ENCODE results near the gene ERN1.
A peak's percentile ranks its signal among the peaks of the same experiment; 100 is the strongest.

Gene ERN1

DNA sequence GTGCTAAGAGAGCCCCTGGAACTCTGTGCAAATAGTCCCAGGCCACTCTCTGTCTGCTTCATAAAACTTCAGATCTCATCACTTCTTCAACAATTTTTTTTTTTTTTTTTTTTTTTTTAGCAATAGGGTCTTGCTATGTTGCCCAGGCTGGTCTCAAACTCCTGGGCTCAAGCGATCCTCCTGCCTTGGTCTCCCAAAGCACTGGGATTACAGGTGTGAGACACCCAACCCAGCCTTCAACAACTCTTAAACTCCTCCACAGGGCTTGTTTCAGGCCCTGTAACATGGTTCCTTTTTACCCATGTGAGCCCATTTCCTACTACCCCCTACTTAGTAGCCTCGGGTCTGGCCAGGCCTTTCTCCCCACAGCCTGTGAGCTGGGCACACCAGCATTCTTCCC lies 70.2 kb downstream of the ERN1 start:
- no peak for DNase-seq (ENCODE audit: low spot score)

- DNase-seq (ENCODE audit: low spot score): no peak
These were observed 71.3 kb downstream of the ERN1 start for GRCh38 chr17:64058621-64059020.

GRCh38 chr17:64057701-64058263 lies 72.2 kb downstream of the ERN1 start:
- no peak for DNase-seq (ENCODE audit: low spot score)

GRCh38 chr17:64056269-64057005 lies 73.5 kb downstream of the ERN1 start:
- DNase-seq (ENCODE audit: low spot score): no peak

- DNase-seq (ENCODE audit: low spot score): no peak
These were observed 74.5 kb downstream of the ERN1 start for GRCh38 chr17:64055183-64056142.

GRCh38 chr17:64054304-64054703 lies 75.6 kb downstream of the ERN1 start:
- no peak for DNase-seq (ENCODE audit: low spot score)

DNA sequence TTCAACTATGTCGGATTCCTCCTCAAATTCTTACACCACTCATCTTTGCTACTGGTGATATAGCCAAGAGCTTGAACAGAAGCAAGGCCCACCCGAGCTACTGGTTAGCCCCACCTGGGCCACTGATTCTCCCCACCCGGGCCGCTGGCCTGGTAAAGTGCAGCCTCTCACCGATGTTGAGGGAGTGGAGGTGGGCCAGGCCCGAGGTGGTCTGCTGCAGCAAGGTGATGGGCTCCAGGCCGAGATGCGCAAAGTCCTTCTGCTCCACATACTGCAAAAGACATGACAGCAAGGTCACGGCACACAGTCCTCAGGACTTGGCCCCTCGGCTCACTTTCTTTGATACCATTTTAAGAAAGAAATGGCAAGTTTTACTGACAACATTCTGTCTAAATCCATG lies 76.8 kb downstream of the ERN1 start:
- DNase-seq (ENCODE audit: low spot score): no peak

DNA sequence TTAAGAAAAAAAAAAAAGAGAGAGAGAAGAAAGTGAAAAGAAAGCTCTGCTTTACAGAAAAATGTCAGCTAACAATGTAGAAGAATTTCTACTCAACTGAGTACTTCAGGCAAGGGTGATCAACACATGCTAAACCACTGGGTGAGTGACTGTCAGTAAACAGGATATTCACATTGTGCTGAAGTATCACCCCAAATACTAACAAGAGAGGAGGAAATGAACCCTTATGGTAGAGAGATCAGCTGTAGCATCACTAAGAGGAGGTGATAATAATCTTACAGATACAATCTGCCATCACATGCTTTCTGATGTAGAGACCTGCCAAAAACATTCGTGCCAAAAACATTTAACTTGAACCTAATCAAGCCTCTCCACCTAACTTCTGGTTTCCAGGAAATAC lies 78.8 kb downstream of the ERN1 start:
- peak; percentile 74 for DNase-seq (ENCODE audit: low spot score)

DNA sequence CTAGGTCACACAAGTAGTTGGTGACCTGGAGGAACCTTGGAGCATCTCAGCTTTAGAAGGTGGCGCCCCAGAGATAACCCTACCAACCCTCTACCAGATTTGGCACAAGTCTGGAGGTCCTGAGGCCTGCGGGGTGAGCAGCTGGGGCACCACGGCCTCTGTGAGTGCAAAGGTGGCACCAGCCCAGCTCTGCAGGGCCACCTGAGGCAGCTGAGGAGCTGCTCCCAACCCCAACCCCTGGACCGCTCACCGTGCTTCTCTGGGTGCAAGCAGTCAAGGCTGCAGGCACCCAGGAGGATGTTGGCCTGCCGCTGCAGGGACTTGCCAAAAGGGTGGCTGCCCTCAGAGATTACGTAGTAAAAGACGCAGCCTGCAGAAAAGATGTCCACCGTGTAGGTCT lies 81.1 kb downstream of the ERN1 start:
- DNase-seq (ENCODE audit: low spot score): no peak

- no peak for DNase-seq (ENCODE audit: low spot score)
These were observed 84.8 kb downstream of the ERN1 start for GRCh38 chr17:64045176-64045575.

DNA sequence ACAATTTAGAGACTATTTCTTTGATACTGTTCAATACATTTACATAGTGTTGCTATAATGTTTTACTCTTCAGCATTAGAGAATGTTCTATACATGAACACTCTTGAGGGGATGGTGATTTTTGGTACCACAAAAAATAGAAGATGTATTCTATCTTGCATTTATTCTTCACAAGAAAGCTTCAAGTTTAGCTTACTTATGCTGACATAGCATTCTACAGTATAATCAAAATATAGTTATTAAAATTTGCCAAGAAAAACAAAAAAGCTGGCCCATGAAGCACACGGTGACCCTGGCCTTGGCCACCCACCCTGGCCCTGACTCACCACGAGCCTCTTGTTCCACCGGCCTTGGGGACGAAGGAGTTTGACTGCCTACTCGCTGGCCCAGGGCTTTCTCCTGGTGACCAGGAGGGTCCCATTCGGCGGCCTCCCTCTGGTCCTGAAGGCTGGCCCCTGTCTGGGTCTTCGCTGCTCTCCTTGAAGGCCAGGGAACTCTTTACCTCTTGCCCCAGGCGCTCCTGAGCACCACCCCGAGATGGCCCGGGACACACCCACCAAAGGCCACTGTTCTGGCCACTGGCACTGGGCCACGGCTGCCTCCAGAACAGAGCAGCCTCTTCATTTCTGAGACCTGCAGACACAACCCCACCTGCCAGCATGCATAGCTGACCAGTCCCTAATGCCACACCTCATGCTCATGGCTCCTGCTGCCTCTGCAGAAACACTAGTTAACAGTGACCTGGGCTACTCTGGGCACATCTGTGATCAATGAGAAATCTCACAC lies 87.1 kb downstream of the ERN1 start:
- no peak for DNase-seq (ENCODE audit: low spot score)

- no peak for DNase-seq (ENCODE audit: low spot score)
These were observed 88.0 kb downstream of the ERN1 start for GRCh38 chr17:64041912-64042311.

- no peak for DNase-seq (ENCODE audit: low spot score)
These were observed 89.7 kb downstream of the ERN1 start for GRCh38 chr17:64040206-64040605.

GRCh38 chr17:64039106-64039400 lies 90.9 kb downstream of the ERN1 start:
- DNase-seq (ENCODE audit: low spot score): no peak

DNA sequence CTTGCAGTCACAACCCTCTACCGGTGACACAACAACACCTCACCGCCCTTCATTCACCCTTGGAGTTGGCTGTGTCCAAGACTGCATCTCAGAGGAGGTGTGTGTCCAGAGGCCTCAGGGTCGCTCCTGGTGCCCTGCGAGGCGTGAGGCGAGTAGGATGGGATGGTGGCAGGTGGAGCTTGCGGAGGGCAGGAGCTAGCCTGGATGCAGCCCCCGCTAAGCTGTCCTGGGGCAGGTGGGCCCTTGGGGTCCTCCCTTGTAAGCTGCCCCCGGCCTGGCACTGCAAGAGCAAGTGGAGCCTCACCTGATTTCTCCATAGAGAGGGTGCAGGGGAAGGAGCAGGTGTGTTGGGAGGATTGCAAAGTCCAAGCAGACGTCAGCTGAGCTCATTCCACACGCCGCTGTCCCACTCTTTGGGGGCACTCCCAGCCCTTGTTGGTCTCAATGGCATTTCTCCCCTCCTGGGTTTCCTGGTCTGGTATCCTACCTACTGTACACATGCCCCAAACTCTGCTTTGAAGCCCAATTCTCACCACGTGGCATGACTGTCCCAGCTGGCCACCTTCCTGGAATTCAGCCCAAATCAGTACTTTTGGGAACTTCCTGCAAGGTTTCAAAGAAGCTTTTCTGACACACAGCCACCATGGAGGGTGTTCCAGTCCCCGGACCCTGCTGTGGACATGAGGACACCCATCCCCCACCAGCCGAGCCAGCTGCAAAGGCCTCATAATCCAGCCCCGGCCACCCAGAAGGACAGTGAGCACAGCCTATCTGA lies 91.4 kb downstream of the ERN1 start:
- DNase-seq (ENCODE audit: low spot score): no peak

GRCh38 chr17:64037802-64038201 lies 92.1 kb downstream of the ERN1 start:
- no peak for DNase-seq (ENCODE audit: low spot score)

DNA sequence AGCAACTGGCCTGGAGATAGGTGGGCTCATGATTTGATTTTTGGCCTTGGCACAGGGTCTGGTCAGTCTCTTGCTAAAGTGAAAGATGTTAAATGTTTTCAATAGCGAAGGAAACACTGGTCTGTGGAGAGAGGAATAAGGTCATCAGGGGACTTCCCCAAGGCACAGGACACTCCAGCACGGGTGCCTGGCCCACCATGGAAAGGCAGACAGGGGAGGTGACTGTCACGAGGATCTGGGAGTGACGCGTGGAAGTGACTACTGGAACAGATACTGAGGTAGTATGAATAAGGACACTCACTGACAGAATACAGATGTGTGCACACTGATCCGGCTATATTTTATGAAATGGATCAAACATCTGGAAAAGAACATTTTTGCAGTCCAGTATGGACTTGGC lies 92.8 kb downstream of the ERN1 start:
- no peak for DNase-seq (ENCODE audit: low spot score)

- DNase-seq (ENCODE audit: low spot score): no peak
These were observed 93.6 kb downstream of the ERN1 start for GRCh38 chr17:64036198-64036922.

DNA sequence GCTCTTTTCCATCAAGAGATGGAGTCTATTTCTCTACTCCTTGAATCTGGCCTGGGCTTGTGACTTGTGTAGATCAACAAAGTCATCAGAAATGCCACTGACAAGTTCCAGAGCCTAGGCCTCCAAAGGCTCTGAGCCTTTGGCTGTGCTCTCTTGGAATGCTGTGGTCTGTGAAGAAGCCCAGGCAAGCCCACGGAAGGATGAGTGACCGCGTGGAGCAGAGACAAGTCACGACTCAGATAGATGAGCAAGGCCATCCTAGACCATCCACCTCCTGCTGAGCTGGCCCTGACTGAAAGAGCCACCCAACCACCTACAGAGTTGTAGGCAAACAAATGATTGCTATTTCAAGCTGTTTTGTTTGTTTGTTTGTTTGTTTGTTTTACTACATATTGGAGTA lies 97.9 kb downstream of the ERN1 start:
- no peak for DNase-seq (ENCODE audit: low spot score)

- DNase-seq (ENCODE audit: low spot score): peak; percentile 75
These were observed 101.0 kb downstream of the ERN1 start for GRCh38 chr17:64028874-64029464.

All from CD4-positive, alpha-beta T cell treated with Interleukin-6 at 100 ng/mL for 8 hours (primary cell).